Bone marrow (tissue), 2 donors: ENCODE data around the gene INSC.

Source experiments
- DNase-seq, 2 donors: peaks; one replicate each; lab custom pipeline; 2025; lab: John Stamatoyannopoulos, UW

INSC gene

DNA sequence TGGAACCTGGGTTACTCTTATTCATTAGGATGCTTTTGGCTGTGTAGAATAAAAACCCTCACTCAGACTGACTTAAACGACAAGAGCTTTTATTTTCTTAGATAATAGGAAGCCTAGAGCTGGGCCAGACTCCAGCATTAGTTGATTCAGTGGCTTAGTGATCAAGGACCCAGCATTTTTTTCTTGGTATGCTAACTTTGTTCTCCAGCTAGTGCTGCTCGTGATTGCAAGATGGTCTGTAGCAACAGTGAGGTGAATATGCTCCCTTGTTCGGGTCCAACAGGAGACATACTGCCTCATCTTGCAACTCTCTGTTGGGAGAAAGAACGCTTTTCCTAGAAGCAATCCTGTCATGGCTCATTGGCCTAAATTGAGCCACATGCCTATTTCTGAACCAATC lies 33.4 kb downstream of the INSC start:
- no peak for DNase-seq

DNA sequence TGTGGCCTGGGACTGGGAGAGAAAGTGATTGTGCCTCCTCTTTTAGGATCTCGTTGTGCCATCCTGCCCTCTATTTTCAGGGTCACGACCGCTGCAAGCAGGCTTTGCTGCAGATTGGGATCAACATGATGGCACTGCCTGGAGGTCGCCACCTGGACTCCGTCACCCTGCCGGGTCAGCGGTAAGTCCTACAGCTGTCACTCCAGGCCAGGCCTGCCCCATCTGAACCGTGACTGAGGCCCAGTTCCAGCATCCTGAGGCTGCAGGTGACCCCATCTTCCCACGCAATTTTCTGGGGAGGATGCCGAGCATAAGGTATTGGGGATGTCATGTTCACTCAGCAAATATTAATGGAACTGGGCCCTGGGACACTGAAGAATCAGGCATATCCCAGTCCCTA lies 34.3 kb downstream of the INSC start:
- no peak for DNase-seq

DNA sequence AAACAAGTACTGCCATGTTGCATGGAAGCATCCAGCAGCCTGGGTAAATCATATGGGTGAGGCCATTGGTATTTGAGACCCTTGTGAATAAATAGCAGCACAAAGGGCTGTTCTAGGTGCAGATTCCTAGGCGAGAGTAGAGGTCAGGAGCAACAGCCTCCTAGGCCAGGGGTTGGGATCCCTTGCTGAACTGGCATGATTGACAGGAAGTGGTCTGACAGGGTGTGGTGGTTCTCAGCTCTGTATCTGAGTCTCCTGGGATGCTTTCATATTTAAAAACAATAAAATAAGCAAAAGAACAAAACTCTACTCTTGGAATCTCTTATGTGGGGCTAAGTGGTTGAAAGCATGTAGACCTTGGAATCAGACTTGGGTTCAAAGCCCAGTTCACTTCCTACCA lies 35.8 kb downstream of the INSC start:
- no peak for DNase-seq

DNA sequence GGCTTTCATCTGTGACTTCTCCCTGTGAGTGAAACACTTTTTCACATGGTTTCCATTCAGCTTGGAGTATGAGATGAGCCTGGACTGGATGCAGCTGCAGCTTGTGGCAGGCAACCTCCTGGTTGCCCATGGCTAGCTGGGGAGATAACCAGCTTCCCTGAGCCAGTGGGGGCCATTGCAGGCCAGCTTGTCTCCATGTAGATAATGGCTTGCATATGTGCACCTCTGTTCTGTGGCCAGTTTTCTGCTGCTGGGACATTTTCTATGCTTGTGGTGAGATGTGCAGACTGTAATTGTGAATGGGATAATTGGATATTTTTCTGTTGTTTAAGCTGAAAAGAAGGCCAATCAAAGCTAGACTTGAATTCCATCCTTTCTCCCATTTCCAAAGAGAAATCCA lies 38.5 kb downstream of the INSC start:
- no peak for DNase-seq

DNA sequence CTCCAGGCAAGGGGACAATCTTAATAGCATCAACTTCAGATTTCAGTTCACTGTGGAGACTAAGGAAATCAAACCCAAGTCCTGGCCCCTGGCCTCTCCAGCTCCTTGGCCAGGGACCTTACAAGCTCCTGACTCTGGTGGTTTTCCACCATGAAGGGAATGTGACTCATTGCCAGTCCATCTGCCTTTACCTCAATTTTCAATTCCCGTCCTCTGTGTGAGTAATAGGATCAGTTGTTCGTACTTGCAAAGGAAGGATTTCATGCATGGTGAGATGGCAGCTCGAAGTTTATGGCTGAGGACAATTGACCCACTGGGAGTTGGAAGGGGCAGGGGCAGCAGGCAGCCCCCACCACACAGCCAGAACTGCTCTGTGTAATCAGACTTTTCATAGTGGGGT lies 42.5 kb downstream of the INSC start:
- no peak for DNase-seq

DNA sequence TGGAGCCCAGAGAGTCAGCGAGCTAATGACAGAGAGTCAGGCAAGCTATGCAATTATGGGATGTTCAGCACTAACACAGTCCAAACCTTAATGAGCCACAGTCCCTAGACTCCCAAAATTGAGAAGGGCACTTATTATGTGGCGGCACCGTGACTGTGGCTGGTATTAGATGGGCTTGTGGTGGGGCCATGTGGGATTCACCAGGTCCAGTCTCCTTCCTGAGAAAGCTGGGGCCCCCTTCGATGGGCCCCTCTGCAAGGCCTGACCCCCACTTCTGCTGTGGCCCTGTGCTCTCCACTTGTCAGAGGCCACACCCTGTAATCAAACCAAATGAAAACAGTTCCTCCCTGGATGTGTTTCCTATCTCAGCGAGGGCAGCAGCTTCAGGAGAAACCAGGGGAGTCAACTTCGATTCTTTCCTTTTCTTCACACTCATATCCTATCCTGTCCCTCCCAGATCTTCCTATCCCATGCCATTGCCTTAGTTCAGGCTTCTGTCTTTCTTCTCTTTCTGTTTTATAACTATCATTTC lies 42.9 kb downstream of the INSC start:
- no peak for DNase-seq

DNA sequence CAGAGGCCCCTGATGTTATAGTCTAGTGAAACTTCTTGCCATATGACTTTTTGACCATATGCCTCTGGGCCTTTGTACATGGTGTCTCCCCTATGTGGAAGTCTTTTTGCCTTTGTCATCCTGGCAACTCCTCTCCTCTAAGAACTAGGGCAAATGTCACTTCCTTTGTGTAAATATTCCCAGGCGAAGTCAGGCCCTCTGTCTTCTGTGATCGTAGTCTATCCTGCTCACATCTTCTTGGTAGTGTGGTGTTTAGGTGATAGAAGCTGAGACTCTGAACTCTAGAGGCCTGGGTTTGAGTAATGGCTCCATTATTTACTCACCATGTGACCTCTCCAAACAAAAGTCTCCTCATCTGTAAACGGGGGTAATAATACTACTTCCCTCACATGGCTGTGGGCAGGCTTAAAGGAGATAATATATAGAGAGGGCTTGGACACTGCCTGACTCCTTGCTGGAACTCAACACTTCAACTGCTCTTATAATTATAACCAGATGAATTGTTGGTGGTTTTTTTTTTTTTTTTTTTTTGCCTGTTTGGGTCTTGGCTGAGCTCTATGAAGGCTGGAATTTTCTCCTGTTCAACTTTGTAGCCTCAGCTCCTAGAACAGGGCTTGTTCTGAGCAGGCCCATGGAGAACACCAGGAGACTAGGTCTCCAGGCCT lies 43.8 kb downstream of the INSC start:
- DNase-seq = no peak

DNA sequence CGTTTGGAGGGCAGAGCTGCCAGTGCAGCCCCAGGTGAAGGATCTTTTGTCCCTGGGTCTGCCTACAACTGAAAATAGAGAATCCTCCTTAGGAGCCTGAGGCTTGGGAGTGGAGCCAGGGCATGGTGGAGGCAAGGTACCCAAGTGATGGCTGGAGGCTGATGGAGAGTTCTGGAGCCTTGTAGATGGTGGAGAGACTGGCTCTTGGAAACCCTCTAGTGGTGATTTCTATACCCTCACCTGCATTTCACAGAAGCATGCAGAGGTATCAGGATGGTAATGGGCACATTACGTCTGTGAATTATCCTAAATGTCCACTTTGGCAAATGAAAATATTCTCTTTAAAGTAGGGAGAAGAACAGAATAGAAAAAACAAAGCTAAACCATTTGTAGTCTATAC lies 44.4 kb downstream of the INSC start:
- DNase-seq = no peak

DNA sequence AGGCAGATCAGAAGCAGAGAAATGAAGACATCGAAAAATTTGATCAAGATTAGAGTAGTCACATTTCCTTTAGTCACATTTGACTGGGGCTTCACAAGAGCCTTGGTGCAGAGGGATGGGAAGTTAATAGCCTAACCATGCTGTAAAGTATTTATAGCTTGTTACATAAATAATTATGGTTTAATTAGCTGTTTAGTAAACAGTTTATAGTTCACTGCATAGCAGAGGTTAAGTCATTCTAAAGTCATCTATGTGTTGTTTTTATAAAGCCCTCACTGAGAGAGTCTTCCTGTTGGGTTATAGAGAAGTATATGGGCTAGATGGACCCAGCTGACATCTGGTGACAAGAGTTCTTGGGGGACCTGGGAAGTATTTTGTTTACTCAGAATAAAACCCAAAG lies 47.1 kb downstream of the INSC start:
- no peak for DNase-seq

DNA sequence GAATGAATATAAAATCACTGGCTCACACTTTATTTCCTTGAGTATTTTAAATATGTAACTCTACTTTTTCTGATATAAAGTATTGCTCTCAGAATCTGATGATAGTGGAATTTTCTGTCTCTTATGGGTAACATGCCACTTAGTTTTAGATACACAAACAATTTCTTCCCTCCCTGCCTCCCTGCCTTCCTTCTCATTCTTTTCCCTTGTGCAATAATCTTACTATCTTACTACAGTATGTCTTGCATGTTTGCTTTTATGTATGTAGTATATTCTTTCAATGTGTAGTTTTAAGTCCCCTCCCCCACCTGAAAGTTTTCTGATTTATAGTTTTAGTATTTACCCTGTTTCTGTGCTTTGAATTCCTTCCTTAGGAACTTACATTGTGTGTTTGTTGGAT lies 48.4 kb downstream of the INSC start:
- DNase-seq = no peak

DNA sequence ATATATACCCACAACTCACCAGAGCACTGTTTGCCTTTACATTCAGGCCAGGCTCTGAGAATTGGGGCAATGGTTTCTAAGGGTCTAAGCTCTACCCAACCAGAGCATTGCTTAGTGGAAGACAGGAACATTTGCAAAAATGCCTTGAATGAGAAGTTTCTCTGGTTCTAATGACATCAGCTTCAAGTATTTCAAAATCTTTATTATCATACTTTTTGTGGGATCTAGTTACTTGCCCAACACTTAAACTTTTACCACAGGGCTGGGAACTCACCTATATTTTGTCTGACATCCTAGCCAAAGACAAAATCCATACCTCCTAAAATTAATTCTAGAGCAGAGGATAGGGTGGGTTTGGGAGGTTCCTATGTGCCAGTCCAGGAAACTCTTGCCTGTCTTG lies 51.5 kb downstream of the INSC start:
- DNase-seq = no peak

DNA sequence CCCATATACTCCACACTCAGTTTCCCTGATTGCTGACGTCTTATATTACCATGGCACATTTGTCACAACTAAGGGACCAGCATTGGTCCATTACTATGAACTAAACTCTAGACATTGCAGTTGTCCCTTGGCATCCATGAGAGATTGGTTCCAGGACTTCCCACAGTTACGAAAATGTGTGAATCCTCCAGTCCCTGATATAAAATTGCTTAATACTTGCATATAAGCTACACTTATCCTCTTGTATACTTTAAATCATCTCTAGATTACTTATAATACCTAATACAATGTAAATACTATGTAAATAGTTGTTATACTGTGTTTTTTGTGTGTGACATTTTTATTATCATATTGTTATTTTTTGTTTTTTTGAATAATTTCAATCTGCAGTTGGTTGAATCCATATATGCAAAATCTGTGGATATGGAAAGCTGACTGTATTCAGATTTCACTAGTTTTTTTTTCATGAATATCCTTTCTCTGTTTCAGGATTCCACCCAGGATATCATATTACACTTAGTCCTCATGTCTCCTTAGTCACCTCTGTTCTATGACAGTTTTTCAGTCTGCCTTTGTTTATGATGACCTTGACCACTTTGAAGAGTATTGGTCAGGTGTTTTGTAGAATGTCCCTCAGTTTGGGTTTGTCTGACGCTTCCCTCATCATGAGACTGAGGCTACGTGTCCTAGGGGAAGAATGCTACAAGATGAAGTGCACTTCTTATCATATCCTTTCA lies 55.3 kb downstream of the INSC start:
- no peak for DNase-seq

DNA sequence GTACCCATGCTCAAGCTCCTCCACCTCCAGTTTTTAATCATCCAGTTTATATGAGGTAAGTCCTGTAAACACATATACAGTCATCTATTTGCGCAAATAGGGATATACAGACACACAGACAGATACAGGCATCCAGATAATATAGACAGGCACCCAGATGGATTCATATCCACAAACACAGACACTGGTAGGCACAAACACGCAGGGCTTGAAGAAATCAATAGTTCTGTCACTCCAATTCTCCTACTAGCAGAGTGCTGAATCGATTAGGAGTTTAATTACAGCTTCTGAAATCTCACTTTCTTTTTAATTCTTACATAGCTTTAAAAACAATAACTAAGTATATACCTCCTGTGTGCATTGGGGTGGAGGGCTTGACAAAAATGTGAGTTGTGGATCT lies 56.0 kb downstream of the INSC start:
- no peak for DNase-seq

DNA sequence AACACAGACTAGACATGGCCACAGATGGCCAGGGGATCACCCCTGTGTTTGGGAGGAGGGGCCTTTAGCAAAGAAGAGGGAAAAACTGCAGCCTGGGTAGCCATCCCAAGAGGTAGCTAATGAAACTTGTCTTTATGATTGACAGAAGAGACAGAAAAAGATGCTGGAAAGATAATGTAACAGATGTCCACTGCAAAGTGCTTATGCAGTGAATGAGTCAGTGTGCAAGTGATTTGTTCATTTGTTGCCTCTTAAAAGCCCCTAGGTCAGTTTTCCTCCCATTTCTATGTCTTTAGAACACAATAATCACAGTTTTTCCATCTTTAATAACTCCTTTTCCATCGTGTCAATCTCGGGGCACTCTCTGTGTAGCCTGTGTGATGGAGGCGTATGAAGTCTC lies 57.2 kb downstream of the INSC start:
- no peak for DNase-seq

DNA sequence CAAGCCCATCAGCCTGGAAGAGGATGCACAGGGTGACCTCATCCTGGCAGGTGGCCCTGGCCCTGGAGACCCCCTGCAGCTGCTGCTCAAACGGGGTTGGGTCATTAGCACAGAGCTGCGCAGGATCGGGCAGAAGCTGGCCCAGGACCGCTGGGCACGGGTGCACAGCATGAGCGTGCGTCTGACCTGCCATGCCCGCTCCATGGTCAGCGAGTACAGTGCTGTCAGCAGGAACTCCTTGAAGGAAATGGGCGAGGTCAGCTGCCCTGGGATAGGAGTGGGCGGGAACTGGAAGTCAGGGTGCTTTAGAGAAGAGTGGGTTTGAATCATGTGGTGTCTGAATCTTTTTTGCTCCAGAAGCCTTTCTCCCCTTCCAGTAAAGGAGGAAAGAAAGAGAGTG lies 61.1 kb downstream of the INSC start:
- no peak for DNase-seq

DNA sequence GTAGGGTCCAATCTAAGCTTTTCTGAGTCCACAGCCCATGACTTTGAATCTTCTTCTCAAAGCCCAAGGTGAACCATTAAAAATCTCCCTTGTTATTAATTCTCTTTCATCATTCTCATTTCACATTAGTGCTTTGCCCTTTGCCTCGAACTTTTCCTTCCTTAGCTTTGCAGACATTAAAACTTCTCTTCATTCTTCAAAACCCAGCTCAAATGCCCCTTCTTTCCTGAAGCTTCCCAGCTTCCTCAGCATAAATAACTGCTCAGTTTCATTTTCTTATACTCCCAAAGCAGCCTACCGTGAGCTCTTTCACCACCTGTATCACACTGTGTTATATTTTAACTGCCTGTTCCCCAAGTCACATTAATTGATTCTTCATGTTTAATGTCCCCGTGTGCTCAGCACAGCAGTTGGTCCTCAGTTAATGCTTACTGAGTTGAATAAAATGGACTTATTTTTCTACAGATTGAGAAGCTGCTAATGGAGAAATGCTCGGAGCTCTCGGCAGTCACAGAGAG lies 62.0 kb downstream of the INSC start:
- DNase-seq = no peak

DNA sequence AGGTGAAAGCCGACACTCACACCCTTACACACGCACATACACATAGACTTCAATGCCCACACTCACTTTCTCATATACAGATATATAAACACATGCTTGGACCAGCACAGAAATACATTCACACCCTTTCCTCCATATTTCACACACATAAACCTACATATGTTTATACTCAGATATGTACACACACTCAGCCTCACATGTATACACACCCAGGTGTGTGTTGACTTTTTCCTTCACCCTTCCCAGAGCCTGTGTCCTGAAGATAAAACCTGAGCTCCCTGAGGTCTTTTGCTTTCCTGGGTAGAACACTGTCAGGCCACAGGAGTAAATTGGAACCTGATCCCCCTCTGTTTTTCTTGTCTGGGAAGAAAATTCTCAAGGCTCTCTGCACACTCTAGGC lies 62.8 kb downstream of the INSC start:
- no peak for DNase-seq

DNA sequence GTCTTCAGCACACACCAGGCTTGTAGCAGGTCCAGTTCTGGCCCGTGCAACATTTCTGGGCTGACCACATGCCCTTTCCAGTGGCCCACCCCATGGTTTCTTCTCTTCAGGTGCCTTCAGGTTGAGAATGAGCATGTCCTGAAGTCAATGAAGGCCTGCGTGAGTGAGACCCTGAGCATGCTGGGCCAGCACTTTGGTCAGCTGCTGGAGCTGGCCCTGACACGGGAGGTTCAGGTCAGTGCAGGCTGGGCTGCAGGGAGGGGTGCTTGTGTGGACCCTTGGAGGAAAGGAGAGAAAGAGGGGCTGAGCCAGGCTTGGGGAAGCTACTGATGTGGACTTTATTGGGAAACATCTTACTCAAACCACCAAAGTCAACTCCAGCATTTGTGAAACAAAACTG lies 63.5 kb downstream of the INSC start:
- no peak for DNase-seq

DNA sequence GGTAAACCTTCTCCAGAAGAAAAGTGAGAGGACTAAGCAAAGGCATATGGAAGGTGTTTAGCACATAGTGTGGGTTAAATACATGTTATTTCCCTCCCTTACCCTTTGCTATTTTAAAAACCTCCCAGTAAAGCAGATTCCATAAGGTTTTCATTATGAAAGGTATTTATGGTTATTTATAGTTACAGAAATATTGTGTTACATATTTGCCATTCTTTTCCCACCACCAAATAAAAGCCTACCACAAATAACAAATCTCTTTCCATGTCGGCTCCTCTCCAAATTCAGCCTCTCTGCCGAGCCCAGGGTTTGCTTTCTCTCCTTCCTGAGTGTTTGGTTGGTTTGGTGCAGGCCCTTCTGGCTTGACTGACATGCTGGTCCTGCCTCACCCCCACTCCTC lies 64.4 kb downstream of the INSC start:
- DNase-seq = no peak

DNA sequence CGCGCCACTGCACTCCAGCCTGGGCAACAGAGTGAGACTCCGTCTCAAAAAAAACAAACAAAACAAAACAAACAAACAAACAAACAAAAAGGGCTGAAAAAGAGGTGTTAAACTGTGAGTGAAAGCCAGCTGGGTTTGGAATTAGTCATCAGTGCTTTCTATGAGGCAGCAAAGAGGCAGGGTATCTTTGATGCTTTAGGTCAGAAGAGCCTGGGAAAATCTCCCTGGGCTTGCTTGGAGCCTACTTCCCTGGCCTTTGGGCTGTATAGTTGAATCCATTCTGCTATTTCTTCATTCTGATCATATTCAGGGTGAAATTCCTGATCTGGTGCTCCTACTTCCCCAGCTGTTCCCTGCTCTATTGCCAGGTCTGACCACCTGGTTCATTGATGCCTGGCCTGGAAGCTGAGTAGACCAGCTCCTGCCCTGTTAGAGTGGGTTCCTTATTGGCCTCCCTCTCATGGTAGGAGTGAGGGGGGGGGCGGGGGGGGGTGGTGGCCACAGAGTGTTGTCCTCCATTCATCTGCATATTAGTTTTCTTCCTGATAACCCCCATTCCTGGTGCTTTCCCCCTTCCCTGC lies 65.6 kb downstream of the INSC start:
- no peak for DNase-seq

DNA sequence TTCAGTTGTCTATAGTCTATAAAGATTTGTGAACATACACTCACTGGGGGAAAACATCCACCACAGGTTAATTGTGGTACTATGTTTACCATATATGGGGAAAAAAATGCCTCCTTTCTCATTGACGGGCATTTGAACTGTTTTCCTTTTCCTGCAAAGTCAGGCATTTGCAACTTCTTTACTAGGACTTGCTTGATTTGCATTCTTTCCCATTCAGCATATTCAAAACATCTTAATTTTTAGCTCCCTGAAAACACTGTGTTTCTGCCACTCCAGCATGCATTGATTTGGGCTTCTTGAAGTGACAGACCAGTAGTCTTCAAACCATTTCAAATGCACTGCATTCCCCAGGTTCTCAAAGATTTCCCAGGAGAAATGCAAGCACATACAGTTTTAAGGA lies 67.6 kb downstream of the INSC start:
- no peak for DNase-seq

DNA sequence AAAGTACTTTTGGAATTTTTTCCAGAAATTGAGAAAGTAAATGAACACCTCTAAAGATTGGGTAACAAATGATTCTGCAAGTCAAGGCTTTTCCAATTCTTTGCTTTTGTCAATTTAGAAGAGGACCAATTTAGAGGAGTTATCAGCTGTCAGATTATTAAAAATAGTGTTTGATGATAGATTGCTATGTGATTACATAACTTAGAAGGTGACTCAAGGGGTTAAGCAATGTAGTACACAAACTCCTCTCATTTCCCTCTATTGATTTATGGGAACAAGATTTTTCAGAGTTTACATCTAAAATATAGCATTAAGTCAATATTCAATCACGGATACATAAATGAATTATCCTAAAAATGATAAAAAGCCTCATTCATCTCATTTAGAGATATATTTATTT lies 70.3 kb downstream of the INSC start:
- no peak for DNase-seq

DNA sequence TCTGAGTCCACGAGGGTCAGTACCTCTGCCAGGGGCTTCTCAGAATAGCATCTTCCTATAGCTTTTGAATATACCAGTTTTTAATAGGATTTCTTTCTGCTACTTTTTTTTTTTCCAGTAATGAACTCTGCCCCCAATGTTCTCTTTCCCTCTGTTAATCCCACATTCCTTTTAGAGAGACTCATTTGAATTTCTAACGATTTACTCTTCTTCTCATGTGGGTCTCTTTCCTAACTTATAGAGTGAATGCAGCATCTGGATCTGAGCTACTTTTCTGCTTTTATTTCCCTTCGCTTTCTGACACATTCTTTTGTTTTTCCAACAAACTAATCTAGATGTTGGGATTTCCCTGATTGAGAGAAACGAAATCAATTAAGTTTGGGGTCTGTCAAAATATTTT lies 71.4 kb downstream of the INSC start:
- DNase-seq = no peak
